Vagina (tissue), 2 donors: ENCODE measurements around the gene PHRF1.

Experiments used
- CTCF ChIP-seq, 3 experiments: fragments of 450-650 bp in 2 of 3; fragments of 200-600 bp in 1 of 3; sonication (generic) in 1 of 3; IDR thresholded peaks; one replicate each; pipeline ENCODE4 v1.5.1; 2017 to 2019; ENCODE audit warnings: antibody characterized with exemption in 3 of 3, mild to moderate bottlenecking in 2 of 3, moderate library complexity in 2 of 3
- POLR2A ChIP-seq, 2 donors: fragments of 450-650 bp; IDR thresholded peaks; one replicate each; pipeline ENCODE4 v1.6.1; 2017; ENCODE audit warnings: antibody characterized with exemption in 2 of 2, mild to moderate bottlenecking in 2 of 2, moderate library complexity in 2 of 2
- POLR2AphosphoS5 ChIP-seq, 2 donors: sonication (generic); formaldehyde crosslinking; IDR thresholded peaks; one replicate each; pipeline ENCODE4 v1.9.0; 2017; ENCODE audit warnings: antibody characterized with exemption in 2 of 2, mild to moderate bottlenecking in 2 of 2, low read depth in 1 of 2; ENCODE audit not compliant: insufficient read depth in 1 of 2

DNA sequence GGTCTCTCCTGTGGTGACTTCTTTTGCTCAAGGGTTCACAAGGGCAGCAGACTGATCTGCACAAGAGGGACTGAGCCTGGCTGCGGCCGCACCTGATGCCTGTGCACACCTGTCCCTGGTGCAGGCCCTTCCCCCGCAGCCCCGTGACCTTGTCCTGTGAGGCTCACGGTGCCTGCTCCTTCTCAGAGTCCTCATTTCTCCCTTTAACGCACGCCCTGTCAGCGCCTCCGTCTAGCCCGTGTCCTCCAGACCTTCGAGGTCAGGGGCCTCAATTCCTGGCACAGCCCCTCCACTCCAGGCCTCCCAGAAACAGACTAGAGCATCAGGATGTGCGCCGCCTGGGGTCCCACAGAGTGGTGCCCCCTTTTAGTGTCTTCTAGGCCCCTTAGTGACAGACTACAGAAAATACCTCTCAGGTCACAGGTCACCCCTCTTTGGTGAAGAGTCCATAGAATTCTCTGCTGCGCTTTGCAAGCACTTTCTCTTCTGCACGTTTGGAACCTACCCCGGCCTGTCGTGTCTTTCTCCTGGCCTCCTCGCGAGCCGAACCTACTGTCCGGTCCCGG lies 59.8 kb downstream of the PHRF1 start:
- TF ChIP-seq CTCF (IDR thresholded peaks at IDR 0.05) (no peak), POLR2AphosphoS5 (IDR thresholded peaks at IDR 0.05; ENCODE audit: insufficient read depth in 1 of 2, low read depth in 1 of 2) (no peak), POLR2A (IDR thresholded peaks at IDR 0.05) (no peak)
